ENCODE data around the gene INTS7. TPM values are rescaled to one million over a fixed set of nuclear protein-coding genes. Genes with fewer than 3 reads are reported as not detected.
"Not testable (repeated sequence)": the region's sequence is repeated elsewhere in the genome, so short reads cannot be mapped to it uniquely, and the experiment has no call there.

INTS7 gene
- polyA plus RNA-seq, 4 donors = 16.1 to 20.3 (median 19.4) TPM

GRCh38 chr1:211937422-211937821 is 97.9 kb downstream of the INTS7 start:
- DNase-seq (ENCODE audit: low read depth in 4 of 4, low spot score in 3 of 4) = not testable (repeated sequence)

DNA sequence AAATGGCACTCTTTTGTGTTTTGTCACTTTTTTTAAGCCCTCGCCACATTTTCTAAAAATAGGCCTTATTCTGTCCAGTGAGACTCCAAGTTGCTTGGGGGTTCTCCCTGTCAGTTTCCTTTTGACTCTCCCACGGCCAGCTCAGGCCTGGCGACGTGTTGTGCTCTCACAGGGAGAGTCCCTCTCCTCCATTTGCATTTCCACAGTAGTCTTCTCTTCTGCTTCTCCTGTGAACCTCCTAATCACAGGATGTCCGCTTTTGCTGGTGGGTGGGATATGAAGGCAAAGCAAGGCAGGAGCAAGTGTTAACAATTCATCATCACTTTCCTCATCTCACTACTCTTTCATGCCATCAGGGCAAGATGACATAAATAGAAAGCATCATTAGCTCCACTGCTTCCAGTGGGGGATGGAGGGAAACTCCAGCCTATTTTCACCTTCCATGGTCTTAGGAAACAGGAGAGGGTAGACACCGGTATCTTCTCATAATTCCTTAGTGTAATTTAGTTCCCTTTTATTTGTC is 99.8 kb downstream of the INTS7 start:
- no peak for DNase-seq (ENCODE audit: low read depth in 4 of 4, low spot score in 3 of 4)

DNA sequence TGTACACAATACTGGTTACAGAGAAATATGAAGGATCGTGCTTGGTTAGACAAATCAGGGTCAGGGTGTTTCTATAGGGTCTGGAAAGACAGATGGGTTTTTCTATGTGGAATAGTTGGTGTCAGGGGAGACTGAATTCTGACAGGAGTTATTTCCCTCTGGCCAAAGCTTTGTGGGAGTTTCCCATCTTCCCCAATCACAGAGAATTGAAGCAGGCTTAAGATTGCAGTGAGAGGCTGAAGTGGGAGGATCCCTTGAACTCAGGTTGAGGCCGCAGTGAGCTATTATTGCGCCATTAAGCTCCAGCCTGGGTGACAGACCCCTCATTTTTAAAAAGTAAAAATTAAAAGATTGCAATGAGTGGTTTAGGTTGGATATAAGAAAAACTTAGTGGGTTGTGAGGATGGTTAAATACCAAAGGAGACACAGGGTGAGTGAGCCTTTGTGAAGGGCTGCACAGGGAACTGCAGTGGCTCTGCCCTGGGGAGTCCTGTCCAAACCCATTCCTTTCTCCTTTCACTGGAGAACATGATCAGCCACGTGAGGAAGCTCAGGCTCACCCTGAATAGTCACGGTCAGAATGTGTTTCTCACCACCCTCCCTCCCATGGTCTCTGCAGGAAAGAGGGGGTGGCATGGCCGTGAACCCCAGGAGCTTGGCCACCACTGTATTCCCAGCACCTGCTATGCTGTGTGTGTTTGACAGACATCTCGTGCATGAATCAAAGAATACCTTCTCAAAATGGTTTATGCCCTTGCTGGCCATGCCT is 101.2 kb downstream of the INTS7 start:
- DNase-seq (ENCODE audit: low read depth in 4 of 4, low spot score in 3 of 4) = no peak

DNA sequence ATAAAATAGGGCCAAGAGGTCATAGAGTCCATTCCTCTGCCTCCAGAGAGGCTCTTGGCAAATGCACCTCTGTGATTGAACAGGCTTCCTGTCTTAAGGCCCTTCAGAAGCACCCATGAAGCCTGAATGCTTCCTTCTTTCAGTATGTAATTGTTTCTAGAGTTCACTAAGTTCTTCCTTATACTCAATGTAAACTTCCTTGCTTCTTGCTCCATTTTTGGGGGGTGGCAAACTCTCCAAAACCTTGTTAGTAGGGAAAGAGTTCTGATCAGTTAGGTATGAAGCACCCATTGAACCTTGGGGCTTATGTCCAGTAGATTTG is 102.5 kb downstream of the INTS7 start:
- no peak for DNase-seq (ENCODE audit: low read depth in 4 of 4, low spot score in 3 of 4)

DNA sequence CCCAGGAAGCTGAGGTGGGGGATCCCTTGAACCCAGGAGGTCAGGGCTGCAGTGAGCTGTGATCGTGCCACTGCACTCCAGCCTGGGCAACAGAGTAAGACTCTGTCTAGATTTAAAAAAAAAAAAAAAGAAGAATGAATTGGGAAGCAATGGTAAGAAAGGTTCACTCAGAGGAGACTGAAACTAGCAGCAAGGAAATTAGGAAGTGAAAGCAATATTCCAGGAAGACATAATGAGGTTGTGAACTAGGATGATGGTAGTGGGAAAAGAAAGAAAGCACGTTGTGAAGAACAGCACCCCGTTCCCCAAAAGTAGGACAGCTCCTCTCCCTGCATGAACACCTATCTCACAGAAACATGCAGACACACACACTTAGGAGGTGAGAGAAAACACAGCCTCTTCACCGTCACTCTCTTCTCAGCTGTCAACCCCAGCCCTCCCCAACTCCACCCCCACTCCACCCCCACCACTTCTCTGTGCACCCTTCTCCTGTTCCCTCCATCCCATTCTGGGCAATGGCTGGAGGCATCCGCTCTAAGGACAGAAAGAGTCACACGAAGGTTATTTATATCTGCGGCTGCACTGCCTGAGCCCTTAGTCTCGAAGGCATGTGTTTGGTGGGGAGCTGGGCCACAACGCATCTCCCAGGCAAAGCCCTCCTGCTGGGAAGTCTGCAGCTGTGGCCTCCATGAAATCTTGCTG is 103.0 kb downstream of the INTS7 start:
- no peak for DNase-seq (ENCODE audit: low read depth in 4 of 4, low spot score in 3 of 4)

DNA sequence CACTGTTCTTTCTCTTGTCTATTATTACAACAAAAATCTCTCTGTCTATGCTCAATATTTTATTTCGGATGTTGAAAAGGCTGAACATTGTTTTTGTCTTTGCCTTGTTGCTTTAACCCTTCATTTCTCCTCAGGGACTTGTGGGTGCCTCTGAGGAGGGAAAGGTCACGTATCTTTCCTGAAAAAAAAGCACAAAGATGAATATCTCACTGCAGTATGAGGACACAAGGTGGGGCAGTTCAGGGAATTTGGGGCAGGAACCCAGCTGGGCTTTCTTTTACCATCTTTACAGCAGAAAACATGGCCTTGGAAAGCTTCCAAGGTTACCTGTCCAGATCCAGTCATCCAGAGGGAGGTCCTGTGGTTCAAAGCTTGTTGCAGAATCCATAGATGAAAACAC is 105.7 kb downstream of the INTS7 start:
- no peak for DNase-seq (ENCODE audit: low read depth in 4 of 4, low spot score in 3 of 4)

DNA sequence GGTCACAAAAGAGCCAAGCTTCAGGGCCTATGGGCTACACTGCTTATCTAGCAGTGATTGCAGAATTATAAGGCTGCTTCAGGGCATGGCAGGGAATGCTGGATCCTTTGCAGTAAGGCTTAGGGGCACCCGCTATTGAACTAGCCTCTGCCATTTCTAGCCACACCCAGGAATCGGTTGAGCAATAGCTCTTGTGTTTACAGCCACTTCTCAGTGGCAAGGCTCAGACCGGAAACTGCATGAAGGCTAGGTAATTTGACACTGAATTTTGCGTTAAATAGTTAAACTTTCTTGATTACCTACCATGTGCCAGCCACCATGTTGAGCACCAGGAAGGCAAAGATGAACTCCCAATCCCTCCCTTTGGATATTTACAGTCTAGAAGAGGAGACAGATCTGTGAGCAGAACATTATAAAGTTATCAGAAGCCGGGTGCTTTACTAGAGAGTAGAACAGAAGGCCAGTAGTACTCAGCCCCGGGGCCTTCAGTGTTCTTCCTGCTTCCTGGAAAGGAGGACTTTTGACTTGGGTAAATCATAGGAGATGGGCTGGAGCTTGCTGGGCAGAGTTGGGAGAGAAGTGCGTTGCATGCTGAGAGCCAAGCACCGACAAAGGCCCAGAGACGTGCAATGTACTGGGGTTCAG is 106.2 kb downstream of the INTS7 start:
- no peak for DNase-seq (ENCODE audit: low read depth in 4 of 4, low spot score in 3 of 4)

DNA sequence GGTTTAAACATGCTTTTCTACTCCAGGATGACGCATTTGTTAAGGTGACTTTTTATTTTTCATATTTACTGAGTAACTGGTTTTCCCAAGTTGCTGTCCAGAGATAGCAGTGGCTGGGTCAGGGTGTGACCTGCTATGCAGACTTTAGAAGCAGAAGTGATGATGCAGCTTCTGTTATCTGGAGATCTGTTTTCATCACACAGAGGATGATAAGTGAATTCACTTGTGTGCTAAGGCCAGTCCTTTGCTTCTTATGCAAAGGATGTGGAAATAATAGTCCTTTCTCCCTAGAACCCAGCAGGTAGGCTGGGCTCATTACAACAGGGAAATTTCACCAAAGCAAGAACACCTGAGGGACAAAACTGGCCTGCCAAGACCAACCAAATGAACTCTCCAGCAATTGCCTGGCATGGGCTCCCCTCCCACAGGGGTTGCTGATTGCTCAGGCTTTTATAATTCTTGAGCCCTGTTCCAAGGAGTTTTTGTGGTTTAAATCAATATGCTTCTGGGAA is 107.0 kb downstream of the INTS7 start:
- no peak for DNase-seq (ENCODE audit: low read depth in 4 of 4, low spot score in 3 of 4)

DNA sequence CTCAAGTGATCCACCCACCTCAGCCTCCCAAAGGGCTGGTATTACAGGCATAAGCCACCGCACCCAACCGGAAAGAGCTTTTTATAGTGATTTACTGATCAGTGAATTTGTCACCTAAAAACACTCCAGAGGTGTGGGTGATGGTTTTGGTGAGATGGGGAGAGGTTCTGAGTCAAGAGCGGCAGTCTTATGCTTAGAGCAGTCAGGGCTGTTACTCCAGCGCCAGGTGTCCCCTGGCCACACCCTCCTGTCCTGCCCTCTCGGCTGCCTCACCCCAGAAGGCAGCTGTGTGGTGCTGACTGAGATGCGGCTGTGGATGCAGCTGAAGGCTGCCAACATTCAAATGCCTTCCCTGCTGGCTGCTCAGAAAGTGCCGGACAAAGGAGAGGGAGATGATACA is 110.3 kb downstream of the INTS7 start:
- DNase-seq (ENCODE audit: low read depth in 4 of 4, low spot score in 3 of 4) = no peak

DNA sequence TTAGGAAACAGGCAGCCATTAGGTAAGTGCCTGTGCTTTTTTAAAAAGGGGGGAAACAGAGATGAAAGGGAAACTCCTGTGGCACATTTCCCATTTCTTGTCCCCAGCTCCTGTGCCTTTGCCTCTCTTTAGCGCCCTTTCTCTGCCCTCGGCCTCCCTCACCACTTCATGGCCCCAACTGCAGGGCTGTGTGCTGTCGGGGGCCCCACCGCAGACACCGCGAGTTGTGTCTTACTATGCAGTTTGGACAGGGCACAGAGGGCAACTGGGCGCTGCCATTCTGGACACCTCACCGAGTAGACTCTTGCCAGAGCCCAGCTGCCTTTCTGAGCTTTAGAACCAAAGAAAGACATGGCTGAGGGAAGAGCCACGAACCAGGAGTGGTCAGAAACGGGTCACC is 111.1 kb downstream of the INTS7 start:
- DNase-seq (ENCODE audit: low read depth in 4 of 4, low spot score in 3 of 4) = no peak

DNA sequence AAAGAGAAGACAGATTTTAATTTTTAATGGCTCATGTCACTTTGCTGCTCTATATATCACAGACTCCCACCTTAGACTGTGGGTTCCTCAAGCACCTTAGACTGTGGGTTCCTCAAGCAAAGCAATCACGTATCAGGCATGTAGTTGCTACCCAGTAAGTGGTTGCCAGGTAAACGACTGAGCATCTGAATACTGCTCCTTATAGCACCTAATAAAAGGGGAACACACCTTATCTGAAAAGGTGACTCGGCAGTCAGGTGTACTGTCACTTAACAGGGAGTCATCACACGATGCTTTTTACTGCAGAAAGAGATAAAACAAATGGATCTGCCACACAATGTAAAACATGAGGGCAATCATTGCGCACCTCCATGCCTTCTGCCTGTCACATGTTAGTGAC is 112.3 kb downstream of the INTS7 start:
- no peak for DNase-seq (ENCODE audit: low read depth in 4 of 4, low spot score in 3 of 4)

DNA sequence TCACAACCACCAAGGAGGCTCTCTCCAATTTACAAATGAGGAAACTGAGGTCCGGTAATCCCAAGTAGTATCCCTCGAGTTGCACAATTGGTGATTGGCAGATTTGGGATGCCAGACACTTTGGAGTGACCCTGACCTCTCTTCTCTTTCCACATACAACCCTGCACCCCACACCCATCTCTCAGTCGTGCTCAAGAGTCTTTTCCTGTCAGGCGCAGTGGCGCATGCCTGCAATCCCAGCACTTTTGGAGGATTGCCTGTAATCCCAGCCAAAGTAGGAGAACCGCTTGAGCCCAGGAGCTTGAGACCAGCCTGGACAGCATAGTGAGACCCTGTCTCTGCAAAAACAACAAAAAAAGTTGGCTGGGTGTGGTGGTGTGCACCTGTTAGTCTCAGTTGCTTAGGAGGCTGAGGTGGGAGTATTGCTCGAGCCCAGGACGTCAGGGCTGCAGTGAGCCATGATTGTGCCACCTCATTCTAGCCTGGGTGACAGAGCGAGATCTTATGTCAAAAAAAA is 113.7 kb downstream of the INTS7 start:
- no peak for DNase-seq (ENCODE audit: low read depth in 4 of 4, low spot score in 3 of 4)

DNA sequence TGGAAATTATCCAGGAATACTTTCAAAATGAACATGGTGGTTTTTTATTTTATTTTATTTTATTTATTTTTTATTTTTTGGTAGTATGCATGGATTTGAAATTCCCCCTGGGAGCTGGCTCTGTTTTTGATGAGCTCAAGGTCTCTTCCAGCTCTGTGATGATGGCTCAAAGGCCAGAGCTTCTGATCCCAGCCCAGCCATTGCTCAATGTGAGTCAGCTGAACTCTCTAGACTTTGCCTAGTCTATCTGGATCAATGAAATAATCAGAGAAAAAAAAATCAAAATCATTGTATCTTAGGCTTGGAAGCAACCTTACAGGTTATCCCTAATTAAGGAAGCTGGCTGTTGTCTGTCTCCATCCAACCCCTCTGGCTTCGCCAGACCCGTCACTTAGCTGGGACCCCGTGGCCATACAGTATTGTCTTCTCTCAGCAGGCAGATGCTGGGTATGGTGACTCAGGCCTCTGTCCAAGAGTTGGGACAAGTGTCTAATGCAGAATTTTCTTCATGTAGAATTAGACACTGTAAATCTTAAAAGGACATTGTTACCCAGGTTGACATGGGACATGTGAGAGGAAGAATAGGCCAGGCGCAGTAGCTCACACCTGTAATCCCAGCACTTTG is 114.6 kb downstream of the INTS7 start:
- DNase-seq (ENCODE audit: low read depth in 4 of 4, low spot score in 3 of 4) = no peak

GRCh38 chr1:211920141-211920572 is 115.2 kb downstream of the INTS7 start:
- DNase-seq (ENCODE audit: low read depth in 4 of 4, low spot score in 3 of 4) = no peak

GRCh38 chr1:211918843-211919414 is 116.4 kb downstream of the INTS7 start:
- DNase-seq (ENCODE audit: low read depth in 4 of 4, low spot score in 3 of 4) = no peak

DNA sequence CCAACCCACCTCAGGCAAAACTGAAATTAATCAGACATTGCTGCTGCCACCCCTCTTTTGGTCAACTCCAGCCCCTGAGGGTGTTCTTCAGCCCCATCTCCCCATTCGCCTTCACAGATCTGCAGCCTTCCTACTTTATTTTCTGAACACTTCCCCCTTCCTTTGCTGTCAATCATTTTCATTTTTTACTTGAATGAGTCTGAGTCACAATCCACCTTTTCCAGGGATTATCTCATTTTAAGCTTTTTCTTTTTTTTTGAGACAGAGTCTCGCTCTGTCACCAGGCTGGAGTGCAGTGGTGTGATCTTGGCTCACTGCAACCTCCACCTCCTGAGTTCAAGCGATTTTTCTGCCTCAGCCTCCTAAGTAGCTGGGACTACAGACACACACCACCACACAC is 118.9 kb downstream of the INTS7 start:
- DNase-seq (ENCODE audit: low read depth in 4 of 4, low spot score in 3 of 4) = not testable (repeated sequence)

DNA sequence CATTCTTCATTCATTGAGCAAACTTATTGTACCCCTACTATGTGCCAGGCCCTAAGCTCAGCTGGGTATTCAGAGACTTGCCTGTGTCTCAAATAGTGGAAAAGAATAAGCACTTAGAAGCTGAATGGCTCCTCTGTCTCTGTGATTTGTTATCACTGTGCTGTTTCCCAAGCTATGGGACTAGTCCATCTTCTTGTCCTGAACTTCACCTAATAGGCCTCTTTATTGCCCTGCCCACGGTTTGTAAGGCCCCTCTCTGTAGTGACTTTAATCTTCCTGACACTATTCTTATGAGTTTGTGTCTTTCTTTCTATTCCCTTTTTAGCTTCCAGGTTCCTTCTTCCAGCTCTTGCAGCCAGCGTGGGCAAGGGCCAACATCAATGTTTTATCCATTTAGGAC is 119.4 kb downstream of the INTS7 start:
- DNase-seq (ENCODE audit: low read depth in 4 of 4, low spot score in 3 of 4) = no peak

GRCh38 chr1:211912844-211913432 is 122.4 kb downstream of the INTS7 start:
- DNase-seq (ENCODE audit: low read depth in 4 of 4, low spot score in 3 of 4) = no peak

- DNase-seq (ENCODE audit: low read depth in 4 of 4, low spot score in 3 of 4) = no peak
Measured at GRCh38 chr1:211912038-211912437, 123.3 kb downstream of the INTS7 start.

DNA sequence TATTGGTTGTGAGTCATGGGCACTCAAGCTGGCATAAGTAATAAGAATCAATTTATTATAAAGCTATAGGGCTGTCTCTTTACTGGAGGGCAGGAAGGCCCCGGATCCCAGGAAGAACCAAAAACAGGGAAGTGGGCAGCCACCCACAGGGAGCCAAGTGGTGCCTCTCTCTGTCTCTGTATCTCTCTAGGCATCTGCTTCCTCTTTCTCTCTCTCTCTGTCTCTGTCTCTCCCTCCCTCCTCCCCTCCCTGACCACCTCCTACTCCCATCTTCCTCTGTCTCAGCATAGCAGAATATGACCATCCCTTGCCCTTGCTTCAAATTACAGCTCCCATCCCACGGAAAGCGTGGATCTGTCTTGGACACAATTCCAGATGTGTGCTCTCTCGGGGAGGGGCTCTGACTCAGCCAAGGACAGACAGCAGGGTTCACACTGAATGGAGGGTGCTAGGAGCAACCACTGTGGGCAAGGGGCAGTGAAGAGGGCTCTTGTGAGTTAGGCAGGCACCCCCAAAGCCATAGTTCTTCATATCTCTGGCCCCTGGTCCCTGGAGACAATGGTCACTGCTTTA is 124.4 kb downstream of the INTS7 start:
- DNase-seq (ENCODE audit: low read depth in 4 of 4, low spot score in 3 of 4) = no peak
